WTC11 (cell line): Measurements from ENCODE around the gene CCDC39. TPM values are rescaled to one million over a fixed set of nuclear protein-coding genes. Genes with fewer than 3 reads are reported as not detected.

Source experiments
- ATAC-seq: fragments of 200-7000 bp; cut with Tn5 transposase; 2 replicates; pipeline ENCODE4 v1.10.0; 2021; ENCODE audit warnings: mild to moderate bottlenecking, moderate library complexity
- CTCF ChIA-PET: fragments of 300-600 bp; sonication (Branson Sonifier 250); formaldehyde crosslinking; loops from one replicate; lab custom pipeline; 2021; ENCODE audit warnings: antibody characterized with exemption; lab: Charles Lee
- POLR2A ChIA-PET: fragments of 350-600 bp; sonication (Branson Sonifier 250); formaldehyde crosslinking; loops from one replicate; lab custom pipeline; 2021; ENCODE audit warnings: antibody characterized with exemption; lab: Charles Lee
- DNase-seq: peaks from one replicate; pipeline ENCODE4 v3.0.0; 2021; ENCODE audit warnings: low spot score
- H3K27ac Mint-ChIP-seq: 2 replicates; pipeline ENCODE4 v1.8.0; 2021; ENCODE audit warnings: mixed read lengths
- H3K27me3 Mint-ChIP-seq: 2 replicates; pipeline ENCODE4 v1.8.0; 2021; ENCODE audit warnings: low read depth, mild to moderate bottlenecking, moderate library complexity, mixed read lengths
- H3K36me3 Mint-ChIP-seq: 2 replicates; pipeline ENCODE4 v1.8.0; 2021; ENCODE audit warnings: mixed read lengths
- H3K4me1 Mint-ChIP-seq: 2 replicates; pipeline ENCODE4 v1.8.0; 2022; ENCODE audit warnings: mixed read lengths
- H3K4me3 Mint-ChIP-seq: 2 replicates; pipeline ENCODE4 v1.8.0; 2021; ENCODE audit warnings: mild to moderate bottlenecking, moderate library complexity, mixed read lengths
- H3K9me3 Mint-ChIP-seq: 2 replicates; pipeline ENCODE4 v1.8.0; 2021; ENCODE audit warnings: mixed read lengths
- AR ChIP-seq: fragments of 250-450 bp; sonication (Bioruptor Pico); IDR thresholded peaks from 2 replicates; pipeline ENCODE4 v1.9.0; 2021; ENCODE audit warnings: mild to moderate bottlenecking
- ATF2 ChIP-seq: sonication (generic); formaldehyde crosslinking; IDR thresholded peaks from 2 replicates; pipeline ENCODE4 v1.8.1; 2022; ENCODE audit warnings: low read depth, missing genetic modification reagents, borderline replicate concordance
- CREM ChIP-seq: sonication (generic); formaldehyde crosslinking; IDR thresholded peaks from 2 replicates; pipeline ENCODE4 v1.8.1; 2022; ENCODE audit warnings: mild to moderate bottlenecking, missing genetic modification reagents, moderate library complexity
- GTF2I ChIP-seq: fragments of 250-450 bp; sonication (Bioruptor Pico); conservative IDR thresholded peaks from 2 replicates; pipeline ENCODE4 v1.4.0; 2021; ENCODE audit warnings: mild to moderate bottlenecking
- IRF2 ChIP-seq: sonication (generic); formaldehyde crosslinking; IDR thresholded peaks from 2 replicates; pipeline ENCODE4 v1.8.0; 2022; ENCODE audit warnings: low read depth, missing genetic modification reagents, borderline replicate concordance
- MXD4 ChIP-seq: fragments of 250-450 bp; sonication (Bioruptor Pico); IDR thresholded peaks from 2 replicates; pipeline ENCODE4 v1.8.0; 2021; ENCODE audit warnings: mild to moderate bottlenecking, moderate library complexity, borderline replicate concordance
- NFATC4 ChIP-seq: fragments of 250-450 bp; sonication (Bioruptor Pico); IDR thresholded peaks from 2 replicates; pipeline ENCODE4 v1.9.0; 2021; ENCODE audit warnings: mild to moderate bottlenecking
- SOX15 ChIP-seq: fragments of 250-450 bp; sonication (Bioruptor Pico); IDR thresholded peaks from 2 replicates; pipeline ENCODE4 v1.9.0; 2021; ENCODE audit warnings: mild to moderate bottlenecking
- ZNF281 ChIP-seq: sonication (generic); formaldehyde crosslinking; IDR thresholded peaks from 2 replicates; pipeline ENCODE4 v1.8.0; 2023; ENCODE audit warnings: mild to moderate bottlenecking, missing genetic modification reagents
- ZNF416 ChIP-seq: fragments of 250-450 bp; sonication (Bioruptor Pico); IDR thresholded peaks from 2 replicates; pipeline ENCODE4 v1.9.0; 2021; ENCODE audit warnings: mild to moderate bottlenecking, inconsistent platforms
- ZNF532 ChIP-seq: fragments of 250-450 bp; sonication (Bioruptor Pico); IDR thresholded peaks from 2 replicates; pipeline ENCODE4 v1.9.0; 2021; ENCODE audit warnings: mild to moderate bottlenecking, borderline replicate concordance
- total RNA-seq: library from RNA; stranded (reverse); gene quantifications from 3 replicates; pipeline ENCODE4 v1.2.3, GENCODE V29; 2021

The CCDC39 gene
- total RNA-seq, 1 experiment from 2014 or later = not detected

- no peak for TF ChIP-seq AR (CRISPR knock-in tag)
- no peak for TF ChIP-seq CREM
- no peak for TF ChIP-seq MXD4
- TF ChIP-seq IRF2 = no peak
- TF ChIP-seq ZNF416 (CRISPR knock-in tag) = no peak
- no peak for TF ChIP-seq ZNF281 (CRISPR knock-in tag)
- TF ChIP-seq ATF2 (CRISPR knock-in tag) = no peak
Observed at GRCh38 chr3:180707896-180708295, 28.6 kb upstream of the CCDC39 start (continued).

- POLR2A ChIA-PET = no interaction called here
- H3K9me3 Mint-ChIP-seq = peaks cover 33% of the 10 kb centered on the region
- no peak for ATAC-seq
Observed at GRCh38 chr3:180705619-180706018, 26.3 kb upstream of the CCDC39 start.

More at GRCh38 chr3:180705619-180706018, 26.3 kb upstream of the CCDC39 start:
- CTCF ChIA-PET = no interaction called here
- DNase-seq = no peak
- no peaks in the 10 kb centered on the region for H3K27me3 Mint-ChIP-seq
- peaks cover 28% of the 10 kb centered on the region for H3K4me1 Mint-ChIP-seq
- no peak overlapping the region for H3K4me3 Mint-ChIP-seq
- no peak for TF ChIP-seq ZNF532
- no peak for TF ChIP-seq SOX15 (CRISPR knock-in tag)
- no peak for TF ChIP-seq GTF2I (CRISPR knock-in tag)
- no peak for TF ChIP-seq NFATC4 (CRISPR knock-in tag)
- TF ChIP-seq, all 79 proteins: peak for 0
- H3K27ac Mint-ChIP-seq = no peak overlapping the region
- peaks cover 26% of the 10 kb centered on the region for H3K36me3 Mint-ChIP-seq
